Uterus (tissue), 2 donors: Measurements from ENCODE around the gene SCNM1.

Experiments
- POLR2A ChIP-seq, 2 donors: fragments of 450-650 bp; IDR thresholded peaks; one replicate each; pipeline ENCODE4 v1.6.1; 2016; ENCODE audit warnings: antibody characterized with exemption in 2 of 2, mild to moderate bottlenecking in 1 of 2, moderate library complexity in 1 of 2
- TF ChIP-seq, protein P1 (sequence below), 4 experiments: fragments of 200-600 bp in 2 of 4; fragments of 450-650 bp in 2 of 4; sonication (generic) in 2 of 4; IDR thresholded peaks; one replicate each; pipeline ENCODE4 v1.5.1; 2016 to 2019; ENCODE audit warnings: antibody characterized with exemption in 4 of 4, mild to moderate bottlenecking in 2 of 4, moderate library complexity in 1 of 4

DNA sequence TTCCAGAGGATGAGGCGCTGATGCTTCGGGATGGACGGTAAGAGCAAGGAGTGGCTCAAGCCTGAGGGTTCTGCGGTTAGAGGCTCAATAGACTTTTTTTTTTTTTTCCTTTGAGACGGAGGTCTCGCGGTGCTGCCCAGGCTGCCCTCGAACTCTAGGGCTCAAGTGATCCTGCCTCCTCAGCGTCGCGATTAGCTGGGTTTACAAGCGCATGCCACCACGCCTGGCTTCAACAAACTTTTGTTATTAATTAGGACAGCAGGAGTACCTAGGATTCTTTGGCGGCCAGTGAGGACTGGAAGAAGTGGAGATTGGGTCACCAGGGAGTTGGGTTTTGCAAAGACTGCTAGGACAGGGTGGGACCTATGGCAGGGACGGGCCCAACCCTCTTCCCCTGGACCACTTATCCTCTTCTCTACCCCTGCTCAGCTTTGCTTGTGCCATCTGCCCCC is 587 bp downstream of the SCNM1 start:
- TF ChIP-seq POLR2A (IDR thresholded peaks at IDR 0.05) = no peak
- TF ChIP-seq, protein P1, sequence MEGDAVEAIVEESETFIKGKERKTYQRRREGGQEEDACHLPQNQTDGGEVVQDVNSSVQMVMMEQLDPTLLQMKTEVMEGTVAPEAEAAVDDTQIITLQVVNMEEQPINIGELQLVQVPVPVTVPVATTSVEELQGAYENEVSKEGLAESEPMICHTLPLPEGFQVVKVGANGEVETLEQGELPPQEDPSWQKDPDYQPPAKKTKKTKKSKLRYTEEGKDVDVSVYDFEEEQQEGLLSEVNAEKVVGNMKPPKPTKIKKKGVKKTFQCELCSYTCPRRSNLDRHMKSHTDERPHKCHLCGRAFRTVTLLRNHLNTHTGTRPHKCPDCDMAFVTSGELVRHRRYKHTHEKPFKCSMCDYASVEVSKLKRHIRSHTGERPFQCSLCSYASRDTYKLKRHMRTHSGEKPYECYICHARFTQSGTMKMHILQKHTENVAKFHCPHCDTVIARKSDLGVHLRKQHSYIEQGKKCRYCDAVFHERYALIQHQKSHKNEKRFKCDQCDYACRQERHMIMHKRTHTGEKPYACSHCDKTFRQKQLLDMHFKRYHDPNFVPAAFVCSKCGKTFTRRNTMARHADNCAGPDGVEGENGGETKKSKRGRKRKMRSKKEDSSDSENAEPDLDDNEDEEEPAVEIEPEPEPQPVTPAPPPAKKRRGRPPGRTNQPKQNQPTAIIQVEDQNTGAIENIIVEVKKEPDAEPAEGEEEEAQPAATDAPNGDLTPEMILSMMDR (IDR thresholded peaks at IDR 0.05) = no peak
